Right atrium auricular region (tissue), 2 donors: ENCODE data around the gene RTKN. TPM values are rescaled to one million over a fixed set of nuclear protein-coding genes. Genes with fewer than 3 reads are reported as not detected.

Experiments used
- DNase-seq: peaks from one replicate; pipeline ENCODE4 v3.0.0-alpha.2; 2019; ENCODE audit warnings: low spot score
- H3K27ac ChIP-seq, 2 donors: fragments of 200-600 bp; sonication (generic); 1 replicate in 1 of 2; 2 replicates in 1 of 2; pipeline ENCODE4 v1.5.1; 2016 to 2019
- H3K27me3 ChIP-seq, 2 donors: fragments of 200-600 bp; sonication (generic); one replicate each; pipeline versions ENCODE4 v1.5.1 to v1.6.0; 2017 to 2019
- H3K36me3 ChIP-seq: fragments of 200-600 bp; sonication (generic); one replicate; pipeline ENCODE4 v1.5.1; 2016
- H3K4me1 ChIP-seq, 2 donors: fragments of 200-600 bp; sonication (generic); one replicate each; pipeline versions ENCODE4 v1.5.1 to v1.6.0; 2017 to 2019
- H3K4me3 ChIP-seq, 2 donors: fragments of 200-600 bp; sonication (generic); 1 replicate in 1 of 2; 2 replicates in 1 of 2; pipeline ENCODE4 v1.5.1; 2017 to 2019; ENCODE audit warnings: mild to moderate bottlenecking in 1 of 2, moderate library complexity in 1 of 2
- H3K9me3 ChIP-seq, 2 donors: fragments of 200-600 bp; sonication (generic); one replicate each; pipeline ENCODE4 v1.5.1; 2019
- CTCF ChIP-seq, 2 donors: fragments of 200-600 bp; sonication (generic); IDR thresholded peaks; one replicate each; pipeline ENCODE4 v1.5.1; 2019; ENCODE audit warnings: antibody characterized with exemption in 2 of 2
- total RNA-seq, 2 donors: library from RNA; depleted of rRNA; stranded (reverse); fragments of >200 nt; gene quantifications; one replicate each; pipeline ENCODE4 v1.1.0, GENCODE V29; 2016

Gene RTKN
- total RNA-seq, 2 donors from 2014 or later: 10.4 to 15.3 TPM

- DNase-seq: no peak
- no peak for TF ChIP-seq CTCF (IDR thresholded peaks at IDR 0.05)
- no peak overlapping the region for H3K4me3 ChIP-seq
- H3K36me3 ChIP-seq: peaks cover 60% of the 10 kb centered on the region
- peaks cover 0 to under 1% of the 10 kb centered on the region in 2 donors for H3K4me1 ChIP-seq
- H3K27ac ChIP-seq: no peak overlapping the region
- H3K27me3 ChIP-seq: no peaks in the 10 kb centered on the region
- H3K9me3 ChIP-seq: no peaks in the 10 kb centered on the region
Observed at GRCh38 chr2:74430502-74430901, 11.2 kb downstream of the RTKN start.

GRCh38 chr2:74429487-74430451, 12.0 kb downstream of the RTKN start:
- no peak for TF ChIP-seq CTCF (IDR thresholded peaks at IDR 0.05)
- Histone ChIP-seq H3K36me3 (peaks cover 63% of the 10 kb centered on the region), H3K4me1 (no peaks in the 10 kb centered on the region), H3K27me3 (no peaks in the 10 kb centered on the region), H3K9me3 (no peaks in the 10 kb centered on the region), H3K27ac (no peak overlapping the region), H3K4me3 (no peak overlapping the region)
- DNase-seq: no peak

GRCh38 chr2:74428675-74429074, 13.1 kb downstream of the RTKN start:
- Histone ChIP-seq H3K27me3 (no peaks in the 10 kb centered on the region), H3K4me3 (no peak overlapping the region), H3K9me3 (no peaks in the 10 kb centered on the region), H3K36me3 (peaks cover 63% of the 10 kb centered on the region), H3K27ac (no peak overlapping the region), H3K4me1 (no peaks in the 10 kb centered on the region)
- TF ChIP-seq CTCF (IDR thresholded peaks at IDR 0.05): no peak
- no peak for DNase-seq

GRCh38 chr2:74427551-74427950, 14.2 kb downstream of the RTKN start:
- Histone ChIP-seq H3K27me3 (no peaks in the 10 kb centered on the region), H3K27ac (no peak overlapping the region), H3K4me3 (no peak overlapping the region), H3K9me3 (no peaks in the 10 kb centered on the region), H3K36me3 (peaks cover 63% of the 10 kb centered on the region), H3K4me1 (no peaks in the 10 kb centered on the region)
- no peak for DNase-seq
- TF ChIP-seq CTCF (IDR thresholded peaks at IDR 0.05): no peak

GRCh38 chr2:74426181-74426758, 15.5 kb downstream of the RTKN start:
- H3K36me3 ChIP-seq: peaks cover 51% of the 10 kb centered on the region
- DNase-seq: no peak
- H3K9me3 ChIP-seq: no peaks in the 10 kb centered on the region
- H3K27ac ChIP-seq: no peak overlapping the region
- peaks cover 0 to 7% of the 10 kb centered on the region in 2 donors for H3K4me1 ChIP-seq
- TF ChIP-seq CTCF (IDR thresholded peaks at IDR 0.05): no peak
- no peaks in the 10 kb centered on the region for H3K27me3 ChIP-seq
- no peak overlapping the region for H3K4me3 ChIP-seq
